GM13976 (cell line): ENCODE results near the gene AFMID.

ENCODE experiments used
- DNase-seq: peaks from one replicate; pipeline ENCODE4 v3.0.0; 2012; ENCODE audit warnings: low spot score
- in situ Hi-C: fragments of 300-500 bp; cut with MboI; formaldehyde crosslinking; loops from one replicate; pipeline ENCODE4 v1.12.0; 2022; ENCODE audit warnings: low sequenced_read_pairs, mixed read lengths, inconsistent platforms; ENCODE audit not compliant: unreplicated experiment
- TF ChIP-seq, protein P1 (sequence below): IDR thresholded peaks from 2 replicates; pipeline ENCODE4 v1.5.1; 2012; ENCODE audit warnings: borderline replicate concordance, mild to moderate bottlenecking; ENCODE audit not compliant: insufficient read depth; ENCODE audit errors: extremely low read depth, missing control alignments, control extremely low read depth

The AFMID gene

DNA sequence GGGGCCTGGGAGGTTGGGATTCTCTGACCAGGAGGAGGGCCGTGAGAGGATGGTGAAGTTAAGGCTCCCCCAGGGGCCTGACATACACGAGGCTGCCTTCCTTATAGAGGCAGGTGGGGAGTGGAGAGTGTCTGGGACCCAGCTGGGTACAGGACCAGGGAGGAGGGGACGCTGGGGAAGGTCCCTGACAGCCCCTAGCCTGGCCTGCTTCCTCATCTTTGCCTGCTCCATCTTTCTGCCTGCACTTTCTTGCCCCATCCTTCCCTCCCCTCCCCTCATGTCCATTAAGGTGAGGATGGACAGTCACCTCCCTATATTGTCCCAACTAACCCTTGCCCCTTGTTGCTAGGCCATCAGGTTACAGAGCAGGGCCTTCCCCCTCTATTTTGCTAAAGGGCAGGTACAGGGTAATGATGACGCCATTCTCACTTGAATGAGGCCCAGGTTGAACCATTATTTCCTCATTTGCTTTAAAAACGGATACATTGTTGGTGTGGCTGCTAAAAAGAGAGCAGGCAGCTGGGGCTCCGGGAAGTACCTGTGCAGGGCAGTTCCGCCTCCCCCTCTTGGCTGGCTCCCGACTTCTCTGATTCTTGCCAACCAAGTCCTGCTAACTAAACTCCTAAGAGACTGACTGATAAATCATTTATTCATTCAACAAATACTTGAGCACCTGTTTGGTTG, 39.7 kb upstream of the AFMID start:
- in situ Hi-C loops: no loop called here
- TF ChIP-seq, protein P1, sequence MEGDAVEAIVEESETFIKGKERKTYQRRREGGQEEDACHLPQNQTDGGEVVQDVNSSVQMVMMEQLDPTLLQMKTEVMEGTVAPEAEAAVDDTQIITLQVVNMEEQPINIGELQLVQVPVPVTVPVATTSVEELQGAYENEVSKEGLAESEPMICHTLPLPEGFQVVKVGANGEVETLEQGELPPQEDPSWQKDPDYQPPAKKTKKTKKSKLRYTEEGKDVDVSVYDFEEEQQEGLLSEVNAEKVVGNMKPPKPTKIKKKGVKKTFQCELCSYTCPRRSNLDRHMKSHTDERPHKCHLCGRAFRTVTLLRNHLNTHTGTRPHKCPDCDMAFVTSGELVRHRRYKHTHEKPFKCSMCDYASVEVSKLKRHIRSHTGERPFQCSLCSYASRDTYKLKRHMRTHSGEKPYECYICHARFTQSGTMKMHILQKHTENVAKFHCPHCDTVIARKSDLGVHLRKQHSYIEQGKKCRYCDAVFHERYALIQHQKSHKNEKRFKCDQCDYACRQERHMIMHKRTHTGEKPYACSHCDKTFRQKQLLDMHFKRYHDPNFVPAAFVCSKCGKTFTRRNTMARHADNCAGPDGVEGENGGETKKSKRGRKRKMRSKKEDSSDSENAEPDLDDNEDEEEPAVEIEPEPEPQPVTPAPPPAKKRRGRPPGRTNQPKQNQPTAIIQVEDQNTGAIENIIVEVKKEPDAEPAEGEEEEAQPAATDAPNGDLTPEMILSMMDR: no peak
- peak; percentile 68 for DNase-seq

DNA sequence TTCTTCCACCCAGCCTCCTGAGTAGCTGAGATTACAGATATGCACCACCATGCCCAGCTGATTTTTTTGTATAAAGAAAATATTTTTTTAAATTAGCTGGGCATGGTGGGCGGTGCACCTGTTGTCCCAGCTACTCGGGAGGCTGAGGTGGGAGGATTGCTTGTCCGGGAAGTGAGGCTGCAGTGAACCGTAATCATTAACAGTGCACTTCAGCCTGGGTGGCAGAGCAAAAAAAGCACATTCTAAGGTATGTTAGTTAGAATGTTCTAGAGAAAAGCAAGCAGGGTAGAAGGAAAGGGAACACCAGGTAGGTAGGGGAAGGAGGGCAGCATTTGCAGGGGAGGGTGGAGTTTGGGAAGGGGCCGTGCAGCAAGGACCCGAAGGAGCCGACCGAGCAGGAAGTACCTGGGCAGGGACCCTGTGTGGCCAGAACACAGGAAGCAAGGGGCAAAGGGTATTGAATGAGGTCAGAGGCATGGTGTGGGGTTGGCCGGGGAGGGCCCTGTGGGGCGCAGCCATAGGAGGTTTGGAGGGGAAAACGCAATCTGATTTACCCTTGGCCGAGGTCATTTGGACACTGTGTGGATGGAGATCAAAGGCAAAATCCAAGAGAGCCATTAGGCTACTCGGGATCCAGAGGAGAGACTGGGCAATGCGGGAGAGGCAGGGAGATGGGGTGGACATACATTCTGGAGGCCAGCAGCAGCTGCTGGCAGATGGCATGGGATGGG, 38.7 kb upstream of the AFMID start:
- in situ Hi-C loops: no loop called here
- TF ChIP-seq, protein P1: no peak
- DNase-seq: no peak

DNA sequence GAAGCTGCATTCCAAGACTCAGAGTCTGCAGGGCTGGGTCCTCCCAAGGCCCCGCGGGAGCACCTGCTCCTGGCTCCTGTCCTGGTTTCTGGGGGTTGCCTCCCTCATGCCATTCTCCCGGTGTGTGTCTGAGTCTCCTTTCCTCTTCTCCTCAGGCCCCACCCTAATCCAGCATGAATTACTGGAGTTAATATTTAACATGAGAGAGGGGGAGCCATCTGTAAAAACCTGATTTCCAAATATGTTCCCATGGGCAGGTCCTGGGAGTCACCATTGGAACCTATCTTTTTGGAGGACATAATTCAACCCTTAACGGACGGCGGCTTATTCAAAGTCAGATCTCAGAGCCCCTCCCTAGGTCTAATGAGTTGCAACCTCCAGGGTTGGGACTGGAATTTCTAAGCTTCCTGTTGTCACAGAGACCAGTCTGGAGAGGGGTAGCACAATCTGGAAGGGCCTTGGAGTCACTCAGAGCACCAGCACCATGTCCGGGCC, 35.6 kb upstream of the AFMID start:
- DNase-seq: no peak
- in situ Hi-C loops: no loop called here
- TF ChIP-seq, protein P1: no peak

DNA sequence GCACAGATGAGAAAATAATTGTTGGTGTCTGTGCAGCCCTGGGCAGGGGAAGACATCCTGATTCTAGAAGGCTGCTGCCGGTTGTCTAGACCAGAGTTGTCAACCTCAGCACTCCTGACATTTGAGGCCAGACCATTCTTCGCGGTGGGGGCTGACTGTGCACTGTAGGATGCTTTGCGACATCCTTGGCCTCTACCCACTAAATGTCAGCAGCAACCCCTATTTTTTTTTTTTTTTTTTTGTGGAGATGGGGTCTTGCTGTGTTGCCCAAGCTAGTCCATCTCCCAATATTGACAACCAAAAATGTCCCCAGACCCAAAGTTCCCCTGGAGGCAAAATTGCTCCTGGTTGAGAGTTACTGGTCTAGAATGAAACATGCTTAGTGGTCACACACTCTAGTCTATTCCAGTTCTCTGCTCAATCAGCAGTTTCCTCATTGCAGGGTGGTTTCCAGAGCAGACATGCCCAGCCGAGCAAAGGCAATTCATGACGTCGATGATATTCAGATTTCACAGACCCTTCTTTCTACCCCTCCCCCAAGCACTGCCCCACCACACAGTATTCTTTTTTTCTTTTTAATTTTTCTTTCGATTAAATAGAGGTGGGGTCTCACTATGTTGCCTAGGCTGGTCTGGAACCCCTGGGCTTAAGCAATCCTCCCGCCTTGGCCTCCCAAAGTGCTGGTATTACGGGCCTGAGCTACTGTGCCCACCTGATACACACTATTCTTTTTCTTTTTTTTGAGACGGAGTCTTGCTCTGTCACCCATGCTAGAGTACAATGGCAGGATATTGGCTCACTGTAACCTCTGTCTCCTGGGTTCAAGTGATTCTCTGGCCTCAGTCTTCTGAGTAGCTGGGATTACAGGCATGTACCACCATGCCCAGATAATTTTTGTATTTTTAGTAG, 32.0 kb upstream of the AFMID start:
- DNase-seq: peak; percentile 80
- TF ChIP-seq, protein P1: no peak

DNA sequence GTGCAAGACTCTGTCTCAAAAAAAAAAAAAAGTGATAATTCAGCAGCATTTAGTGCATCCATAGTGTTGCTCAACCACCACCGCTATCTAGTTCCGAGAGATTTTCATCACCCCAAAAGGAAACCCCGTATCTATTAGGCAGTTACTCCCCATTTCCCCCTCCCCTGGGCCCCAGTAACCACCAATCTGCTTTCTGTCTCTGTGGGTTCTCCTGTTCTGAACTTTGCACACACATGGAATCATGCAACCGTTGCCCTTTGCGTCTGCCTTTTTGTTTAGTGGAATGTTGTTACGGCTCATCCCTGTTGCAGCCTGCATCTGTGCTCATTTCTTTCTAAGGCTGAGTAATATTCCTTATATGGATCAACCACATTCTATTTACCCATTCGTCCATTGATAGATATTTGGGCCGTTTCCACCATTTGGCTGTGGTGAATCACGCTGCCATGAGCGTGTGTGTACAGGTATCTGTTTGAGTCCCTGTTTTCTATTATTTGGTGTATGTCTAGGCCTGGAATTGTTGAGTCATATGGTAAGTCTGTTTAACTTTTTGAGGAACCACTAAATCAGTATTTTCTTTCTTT, 27.5 kb upstream of the AFMID start:
- TF ChIP-seq, protein P1: no peak
- in situ Hi-C loops: no loop called here
- no peak for DNase-seq

More for the DNA sequence above, 32.0 kb upstream of the AFMID start:
- in situ Hi-C loops: no loop called here

DNA sequence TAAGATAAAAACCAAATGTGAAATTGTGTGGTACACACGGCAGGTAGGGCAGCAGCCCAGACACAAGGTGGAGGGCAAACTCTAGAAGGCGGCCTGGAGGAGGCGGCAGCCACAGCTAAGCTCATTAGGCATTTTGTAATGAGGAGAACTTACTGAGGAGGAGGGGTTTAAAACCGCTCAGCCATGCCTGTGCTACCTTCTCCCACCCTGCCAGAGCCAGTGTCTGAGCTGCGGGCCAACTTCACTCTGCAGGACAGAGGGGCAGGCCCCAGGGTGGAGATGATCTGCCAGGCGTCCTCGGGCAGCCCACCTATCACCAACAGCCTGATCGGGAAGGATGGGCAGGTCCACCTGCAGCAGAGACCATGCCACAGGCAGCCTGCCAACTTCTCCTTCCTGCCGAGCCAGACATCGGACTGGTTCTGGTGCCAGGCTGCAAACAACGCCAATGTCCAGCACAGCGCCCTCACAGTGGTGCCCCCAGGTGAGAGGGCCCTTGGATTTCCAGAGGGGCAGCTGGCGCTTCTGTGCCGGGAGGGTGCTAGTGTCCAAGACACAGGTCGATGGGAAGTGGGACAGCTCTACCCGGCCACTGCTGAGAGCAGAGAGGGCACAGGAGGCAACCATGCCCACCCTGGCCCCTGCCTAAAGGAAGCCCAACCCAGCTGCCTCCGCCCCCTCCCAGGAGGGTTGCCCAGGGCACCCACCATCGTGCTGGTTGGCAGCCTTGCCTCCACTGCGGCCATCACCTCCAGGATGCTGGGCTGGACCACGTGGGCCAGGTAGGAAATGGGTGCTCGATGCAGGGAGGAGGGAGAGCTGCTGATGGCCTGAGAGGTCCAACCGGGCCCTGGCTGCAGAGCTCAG, 23.0 kb upstream of the AFMID start:
- TF ChIP-seq, protein P1: no peak
- in situ Hi-C loops: no loop called here
- DNase-seq: no peak
